Muscle layer of colon (tissue), 2 donors: ENCODE data around the gene NR2C2.

ENCODE experiments used
- H3K27ac ChIP-seq: one replicate; pipeline ENCODE4 v1.7.0; 2013; ENCODE audit warnings: low read depth, mild to moderate bottlenecking, low read length, moderate library complexity
- H3K27me3 ChIP-seq, 2 donors: one replicate each; pipeline ENCODE4 v1.7.0; 2013; ENCODE audit warnings: low read length in 2 of 2, mild to moderate bottlenecking in 2 of 2; ENCODE audit not compliant: insufficient read depth in 2 of 2, control insufficient read depth in 1 of 2
- H3K36me3 ChIP-seq: one replicate; pipeline ENCODE4 v1.7.0; 2013; ENCODE audit warnings: mild to moderate bottlenecking, low read length; ENCODE audit not compliant: insufficient read depth
- H3K4me1 ChIP-seq: one replicate; pipeline ENCODE4 v1.7.0; 2013; ENCODE audit warnings: mild to moderate bottlenecking, low read length; ENCODE audit not compliant: insufficient read depth
- H3K4me3 ChIP-seq, 2 donors: one replicate each; pipeline ENCODE4 v1.7.0; 2013; ENCODE audit warnings: low read length in 2 of 2, low read depth in 1 of 2, mild to moderate bottlenecking in 1 of 2, moderate library complexity in 1 of 2
- H3K9ac ChIP-seq: one replicate; pipeline ENCODE4 v1.7.0; 2013; ENCODE audit warnings: low read length
- H3K9me3 ChIP-seq: one replicate; pipeline ENCODE4 v1.7.0; 2013; ENCODE audit warnings: mild to moderate bottlenecking, low read length
- donor health status: abdominal sarcoma.
- donor health status: Adenocarcinoma of cecum.

The NR2C2 gene

GRCh38 chr3:14923476-14923875 lies 23.9 kb upstream of the NR2C2 start:
- Histone ChIP-seq H3K9me3 (no peaks in the 10 kb centered on the region), H3K27me3 (peaks cover 0 to 5% of the 10 kb centered on the region in 2 donors), H3K4me1 (peaks cover 7% of the 10 kb centered on the region), H3K9ac (no peak overlapping the region), H3K27ac (no peak overlapping the region), H3K4me3 (no peak overlapping the region), H3K36me3 (no peaks in the 10 kb centered on the region)

- no peak overlapping the region for H3K9ac ChIP-seq
- H3K36me3 ChIP-seq: no peaks in the 10 kb centered on the region
- H3K27me3 ChIP-seq: peaks cover 0 to under 1% of the 10 kb centered on the region in 2 donors
Measured at GRCh38 chr3:14925729-14926591, 21.4 kb upstream of the NR2C2 start.

GRCh38 chr3:14926592-14926991 lies 20.8 kb upstream of the NR2C2 start:
- Histone ChIP-seq H3K4me1 (no peaks in the 10 kb centered on the region), H3K9ac (no peak overlapping the region), H3K27me3 (no peaks in the 10 kb centered on the region), H3K27ac (no peak overlapping the region), H3K36me3 (no peaks in the 10 kb centered on the region), H3K4me3 (no peak overlapping the region), H3K9me3 (no peaks in the 10 kb centered on the region)

More at GRCh38 chr3:14925729-14926591, 21.4 kb upstream of the NR2C2 start:
- H3K4me1 ChIP-seq: peaks cover 5% of the 10 kb centered on the region
- H3K27ac ChIP-seq: no peak overlapping the region
- no peaks in the 10 kb centered on the region for H3K9me3 ChIP-seq
- no peak overlapping the region for H3K4me3 ChIP-seq

- H3K4me1 ChIP-seq: no peaks in the 10 kb centered on the region
- no peaks in the 10 kb centered on the region for H3K9me3 ChIP-seq
- H3K9ac ChIP-seq: no peak overlapping the region
- H3K4me3 ChIP-seq: no peak overlapping the region
- H3K27ac ChIP-seq: no peak overlapping the region
- H3K27me3 ChIP-seq: no peaks in the 10 kb centered on the region
- H3K36me3 ChIP-seq: no peaks in the 10 kb centered on the region
Measured at GRCh38 chr3:14927308-14927707, 20.1 kb upstream of the NR2C2 start.

GRCh38 chr3:14929310-14930074 lies 17.9 kb upstream of the NR2C2 start:
- Histone ChIP-seq H3K9me3 (no peaks in the 10 kb centered on the region), H3K27me3 (no peaks in the 10 kb centered on the region), H3K36me3 (peaks cover 5% of the 10 kb centered on the region), H3K27ac (no peak overlapping the region), H3K4me1 (no peaks in the 10 kb centered on the region), H3K4me3 (no peak overlapping the region), H3K9ac (no peak overlapping the region)

DNA sequence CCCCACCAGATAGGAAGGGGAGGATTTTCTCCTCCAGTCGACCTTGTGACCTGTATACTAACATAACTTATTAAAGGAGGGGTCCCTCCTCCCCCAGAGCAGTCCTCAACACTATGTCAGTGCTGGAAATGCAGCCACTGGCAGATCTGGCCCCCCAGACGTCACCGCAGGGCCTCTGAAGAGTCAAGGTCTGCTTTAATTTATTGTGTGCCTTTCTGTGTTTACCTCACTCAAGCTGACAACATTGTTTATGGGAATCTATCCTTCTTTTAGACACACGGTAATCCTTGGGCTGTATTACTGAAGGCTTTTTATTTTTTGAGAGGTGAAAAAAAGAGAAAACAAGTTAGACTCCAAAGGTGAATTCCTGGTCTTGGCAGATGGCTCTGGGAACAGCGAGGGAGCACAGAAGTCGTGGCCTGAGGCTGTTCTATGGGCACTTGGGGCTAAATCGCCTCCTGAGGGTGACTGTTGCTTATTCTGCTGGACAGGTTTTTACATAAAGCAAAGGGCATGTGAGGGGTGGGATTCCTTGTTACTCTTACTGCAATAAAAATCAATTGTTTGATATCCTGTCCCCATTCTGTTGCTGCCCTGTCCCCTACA lies 13.5 kb upstream of the NR2C2 start:
- Histone ChIP-seq H3K27ac (no peak overlapping the region), H3K27me3 (no peaks in the 10 kb centered on the region), H3K36me3 (peaks cover 5% of the 10 kb centered on the region), H3K4me3 (no peak overlapping the region), H3K9ac (no peak overlapping the region), H3K9me3 (no peaks in the 10 kb centered on the region), H3K4me1 (no peaks in the 10 kb centered on the region)

GRCh38 chr3:14935592-14936345 lies 11.6 kb upstream of the NR2C2 start:
- Histone ChIP-seq H3K27ac (no peak overlapping the region), H3K4me3 (no peak overlapping the region), H3K9ac (no peak overlapping the region), H3K4me1 (no peaks in the 10 kb centered on the region), H3K9me3 (no peaks in the 10 kb centered on the region), H3K27me3 (no peaks in the 10 kb centered on the region), H3K36me3 (peaks cover 5% of the 10 kb centered on the region)

GRCh38 chr3:14938954-14939353 lies 8.4 kb upstream of the NR2C2 start:
- no peaks in the 10 kb centered on the region for H3K4me1 ChIP-seq
- no peaks in the 10 kb centered on the region for H3K9me3 ChIP-seq
- no peak overlapping the region for H3K9ac ChIP-seq
- no peaks in the 10 kb centered on the region for H3K27me3 ChIP-seq
- no peak overlapping the region for H3K4me3 ChIP-seq
- H3K36me3 ChIP-seq: no peaks in the 10 kb centered on the region
- no peak overlapping the region for H3K27ac ChIP-seq

DNA sequence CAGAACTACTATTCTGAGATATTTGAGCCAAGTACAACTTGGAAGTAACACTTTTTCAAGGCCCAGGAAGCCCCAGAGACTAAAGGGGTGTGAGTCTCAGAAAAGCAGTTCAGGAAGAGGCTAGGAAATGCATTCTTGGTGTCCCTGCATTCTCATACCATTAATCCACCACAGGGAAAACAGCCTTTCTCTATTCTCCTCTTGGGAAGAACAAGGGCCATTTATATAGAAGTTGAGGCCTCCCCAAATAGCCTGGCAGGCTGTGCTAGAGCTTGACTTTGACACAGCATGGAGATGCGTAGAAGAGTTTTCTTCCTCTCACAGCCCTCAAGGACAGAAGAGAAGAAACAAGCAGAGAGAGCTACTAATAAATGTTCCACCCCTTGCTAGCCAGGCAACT lies 5.5 kb upstream of the NR2C2 start:
- H3K4me3 ChIP-seq: no peak overlapping the region
- H3K27ac ChIP-seq: peak overlapping the region; percentile 4

DNA sequence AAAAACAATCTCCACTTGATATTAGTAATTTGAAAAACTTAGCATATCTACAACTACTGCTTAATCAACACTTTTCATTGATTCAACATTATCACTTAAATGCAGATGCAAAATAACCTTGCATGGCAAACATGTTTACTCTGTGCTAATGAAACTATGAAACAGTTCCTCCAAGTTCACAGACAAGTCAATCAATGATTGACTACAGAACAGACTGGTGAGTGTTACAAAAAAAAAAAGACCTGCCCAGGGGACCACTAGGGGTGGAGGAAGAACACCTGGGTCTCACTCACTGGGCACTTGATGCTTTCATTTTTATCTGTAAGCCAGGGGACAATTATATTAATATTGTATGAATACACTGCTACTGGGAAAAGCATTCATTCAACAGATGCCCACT lies 4.3 kb upstream of the NR2C2 start:
- Histone ChIP-seq H3K4me3 (no peak overlapping the region), H3K9me3 (no peaks in the 10 kb centered on the region), H3K27ac (no peak overlapping the region), H3K36me3 (peaks cover 7% of the 10 kb centered on the region), H3K27me3 (no peaks in the 10 kb centered on the region), H3K9ac (no peak overlapping the region), H3K4me1 (peaks cover 17% of the 10 kb centered on the region)

More for the DNA sequence above, 5.5 kb upstream of the NR2C2 start:
- Histone ChIP-seq H3K27me3 (no peaks in the 10 kb centered on the region), H3K36me3 (peaks cover 7% of the 10 kb centered on the region), H3K4me1 (peaks cover 17% of the 10 kb centered on the region), H3K9ac (no peak overlapping the region), H3K9me3 (no peaks in the 10 kb centered on the region)

- peak overlapping the region; percentile 99 for H3K27ac ChIP-seq
- no peaks in the 10 kb centered on the region for H3K9me3 ChIP-seq
- H3K36me3 ChIP-seq: peaks cover 7% of the 10 kb centered on the region
- peak overlapping the region in 1 of 2 donors; percentile 75 for H3K4me3 ChIP-seq
- no peaks in the 10 kb centered on the region for H3K27me3 ChIP-seq
- peak overlapping the region; percentile 91 for H3K9ac ChIP-seq
- peaks cover 33% of the 10 kb centered on the region for H3K4me1 ChIP-seq
Measured at GRCh38 chr3:14946236-14946635, 1.1 kb upstream of the NR2C2 start.
